OCI-LY3 (cell line): Measurements from ENCODE around the gene GJC2.

Source experiments
- H2AFZ ChIP-seq: fragments of 200-600, 300-600 bp; shearing (Covaris generic); 2 replicates; pipeline ENCODE4 v1.6.0; 2014; ENCODE audit warnings: antibody characterized with exemption, low read depth, low read length
- H3K27ac ChIP-seq: fragments of 200-600, 300-600 bp; sonication (generic); 2 replicates; pipeline ENCODE4 v1.5.1; 2014; ENCODE audit warnings: mild to moderate bottlenecking, low read length, moderate library complexity, mixed read lengths
- H3K27me3 ChIP-seq: fragments of 200-600, 300-600 bp; sonication (generic); 2 replicates; pipeline ENCODE4 v1.6.1; 2014; ENCODE audit warnings: low read depth, low read length, mixed read lengths
- H3K36me3 ChIP-seq: fragments of 200-600, 300-600 bp; sonication (generic); replicated peaks from 2 replicates; pipeline ENCODE3; 2014; ENCODE audit warnings: low read depth, low read length, mixed read lengths
- H3K4me1 ChIP-seq: fragments of 300-600, 200-600 bp; sonication (generic); 2 replicates; pipeline ENCODE4 v1.6.1; 2014; ENCODE audit warnings: low read length, mixed read lengths
- H3K4me2 ChIP-seq: fragments of 200-600, 300-600 bp; sonication (generic); 2 replicates; pipeline ENCODE4 v1.6.1; 2014; ENCODE audit warnings: low read length, mixed read lengths
- H3K4me3 ChIP-seq: fragments of 300-600, 200-600 bp; sonication (generic); 2 replicates; pipeline ENCODE4 v1.5.1; 2014; ENCODE audit warnings: antibody characterized with exemption, mild to moderate bottlenecking, low read length, moderate library complexity
- H3K79me2 ChIP-seq: fragments of 300-600, 200-600 bp; shearing (Covaris generic); 2 replicates; pipeline ENCODE4 v1.6.1; 2014; ENCODE audit warnings: mild to moderate bottlenecking, low read length, mixed read lengths
- H3K9ac ChIP-seq: fragments of 300-600, 200-600 bp; shearing (Covaris generic); 2 replicates; pipeline ENCODE4 v1.6.0; 2014; ENCODE audit warnings: mild to moderate bottlenecking, low read length, moderate library complexity
- H3K9me3 ChIP-seq: fragments of 200-600, 300-600 bp; shearing (Covaris generic); 2 replicates; pipeline ENCODE4 v1.6.1; 2014; ENCODE audit warnings: low read length, mixed read lengths; ENCODE audit not compliant: insufficient read depth
- H4K20me1 ChIP-seq: fragments of 200-600, 300-600 bp; sonication (generic); 2 replicates; pipeline ENCODE4 v1.6.1; 2016; ENCODE audit warnings: low read length, mixed read lengths; ENCODE audit not compliant: insufficient read depth
- CTCF ChIP-seq: fragments of 200-600, 300-600 bp; sonication (generic); IDR thresholded peaks from 2 replicates; pipeline ENCODE4 v1.5.1; 2014; ENCODE audit warnings: antibody characterized with exemption, low read length, low read depth
- EZH2phosphoT487 ChIP-seq: fragments of 200-600 bp; shearing (Covaris generic); IDR thresholded peaks from 2 replicates; pipeline ENCODE4 v1.6.1; 2018; ENCODE audit warnings: antibody characterized with exemption, mixed run types, low read depth

Gene GJC2

GRCh38 chr1:228122921-228123441, 26.7 kb upstream of the GJC2 start:
- H3K9ac ChIP-seq: no peak overlapping the region
- H2AFZ ChIP-seq: no peak overlapping the region
- H3K4me3 ChIP-seq: no peak overlapping the region
- TF ChIP-seq EZH2phosphoT487: no peak
- TF ChIP-seq CTCF: no peak
- H3K9me3 ChIP-seq: peaks cover 6% of the 10 kb centered on the region; the same call in 1 of the 2 replicates
- H4K20me1 ChIP-seq: no peaks in the 10 kb centered on the region
- no peaks in the 10 kb centered on the region; the same call in 1 of the 2 replicates for H3K27me3 ChIP-seq
- no peak overlapping the region for H3K27ac ChIP-seq
- no peaks in the 10 kb centered on the region for H3K79me2 ChIP-seq
- H3K4me1 ChIP-seq: peaks cover 5% of the 10 kb centered on the region; the same call in 1 of the 2 replicates
- H3K4me2 ChIP-seq: no peak overlapping the region
- no peaks in the 10 kb centered on the region for H3K36me3 ChIP-seq

GRCh38 chr1:228123505-228123904, 26.2 kb upstream of the GJC2 start:
- Histone ChIP-seq H3K9me3 (0 out of 2 replicates have a peak, but pooled peaks cover 1% of the 10 kb centered on the region), H3K4me3 (no peak overlapping the region), H2AFZ (no peak overlapping the region), H4K20me1 (no peaks in the 10 kb centered on the region), H3K36me3 (no peaks in the 10 kb centered on the region), H3K27ac (no peak overlapping the region), H3K4me1 (peaks cover 5% of the 10 kb centered on the region; the same call in 1 of the 2 replicates), H3K4me2 (no peak overlapping the region), H3K79me2 (no peaks in the 10 kb centered on the region), H3K27me3 (no peaks in the 10 kb centered on the region; the same call in 1 of the 2 replicates), H3K9ac (no peak overlapping the region)
- no peak for TF ChIP-seq EZH2phosphoT487
- TF ChIP-seq CTCF: no peak

GRCh38 chr1:228125185-228125584, 24.5 kb upstream of the GJC2 start:
- H3K36me3 ChIP-seq: no peaks in the 10 kb centered on the region
- H2AFZ ChIP-seq: no peak overlapping the region
- H3K27ac ChIP-seq: no peak overlapping the region
- H3K27me3 ChIP-seq: no peaks in the 10 kb centered on the region; the same call in 1 of the 2 replicates
- H3K79me2 ChIP-seq: no peaks in the 10 kb centered on the region
- H3K4me2 ChIP-seq: no peak overlapping the region
- no peaks in the 10 kb centered on the region for H3K9me3 ChIP-seq
- no peak overlapping the region for H3K9ac ChIP-seq
- no peak overlapping the region for H3K4me3 ChIP-seq
- H3K4me1 ChIP-seq: peaks cover 5% of the 10 kb centered on the region; the same call in 1 of the 2 replicates
- H4K20me1 ChIP-seq: no peaks in the 10 kb centered on the region
- TF ChIP-seq CTCF (no peak), EZH2phosphoT487 (no peak)

GRCh38 chr1:228131766-228132165, 18.0 kb upstream of the GJC2 start:
- no peaks in the 10 kb centered on the region for H3K79me2 ChIP-seq
- peaks cover 3% of the 10 kb centered on the region; the same call in 1 of the 2 replicates for H3K4me1 ChIP-seq
- H3K9ac ChIP-seq: no peak overlapping the region
- H4K20me1 ChIP-seq: no peaks in the 10 kb centered on the region
- H3K4me3 ChIP-seq: no peak overlapping the region
- no peak for TF ChIP-seq CTCF
- no peak for TF ChIP-seq EZH2phosphoT487
- H3K27me3 ChIP-seq: peaks cover 17% of the 10 kb centered on the region
- H3K27ac ChIP-seq: no peak overlapping the region
- no peak overlapping the region for H3K4me2 ChIP-seq
- no peak overlapping the region for H2AFZ ChIP-seq
- no peaks in the 10 kb centered on the region for H3K9me3 ChIP-seq
- no peaks in the 10 kb centered on the region for H3K36me3 ChIP-seq
